IPS DF 6.9 (cell line): ENCODE results near the gene NFATC3.

Experiments
- DNase-seq: peaks from one replicate; pipeline ENCODE4 v3.0.0-alpha.2; 2013; ENCODE audit warnings: low read depth, low spot score
- H3K27ac ChIP-seq: one replicate; pipeline ENCODE4 v1.5.1; 2013; ENCODE audit warnings: low read length, control low read depth
- H3K27me3 ChIP-seq: 2 replicates; pipeline ENCODE4 v1.6.1; 2013; ENCODE audit warnings: mild to moderate bottlenecking, low read length; ENCODE audit not compliant: control insufficient read depth, insufficient read depth
- H3K36me3 ChIP-seq: 2 replicates; pipeline ENCODE4 v1.6.1; 2013; ENCODE audit warnings: low read length; ENCODE audit not compliant: control insufficient read depth, insufficient read depth
- H3K4me1 ChIP-seq: 2 replicates; pipeline ENCODE4 v1.6.1; 2013; ENCODE audit warnings: low read length; ENCODE audit not compliant: control insufficient read depth, insufficient read depth
- H3K4me3 ChIP-seq: 2 replicates; pipeline ENCODE4 v1.5.1; 2013; ENCODE audit warnings: mild to moderate bottlenecking, low read length
- H3K9me3 ChIP-seq: 2 replicates; pipeline ENCODE4 v1.6.1; 2013; ENCODE audit warnings: low read length, inconsistent platforms; ENCODE audit not compliant: control insufficient read depth, insufficient read depth
- WGBS: extraction: QIAGEN DNeasy Blood & Tissue Kit; methylation state at CpG from one replicate; pipeline ENCODE4 v1.1.7; 2013; ENCODE audit warnings: mixed read lengths, missing lambda C conversion rate; ENCODE audit not compliant: insufficient read length, insufficient coverage; 5-methylcytosine and 5-hydroxymethylcytosine counted together

NFATC3 gene

GRCh38 chr16:68062910-68063393, 22.2 kb upstream of the NFATC3 start:
- DNase-seq, result no peak
- Histone ChIP-seq H3K36me3 (no peaks in the 10 kb centered on the region; the same call in 1 of the 2 replicates), H3K27ac (no peak overlapping the region), H3K27me3 (no peaks in the 10 kb centered on the region), H3K9me3 (no peaks in the 10 kb centered on the region), H3K4me3 (no peak overlapping the region), H3K4me1 (no peaks in the 10 kb centered on the region)
- no CpG with 5 or more reads among the region's 4 CpGs for WGBS

GRCh38 chr16:68064791-68065365, 20.3 kb upstream of the NFATC3 start:
- Histone ChIP-seq H3K4me3 (no peak overlapping the region), H3K9me3 (no peaks in the 10 kb centered on the region), H3K36me3 (peaks cover 3% of the 10 kb centered on the region; the same call in 1 of the 2 replicates), H3K27me3 (no peaks in the 10 kb centered on the region), H3K27ac (no peak overlapping the region), H3K4me1 (no peaks in the 10 kb centered on the region)
- no peak for DNase-seq
- no CpG with 5 or more reads among the region's 2 CpGs for WGBS

- DNase-seq, result no peak
These were observed 19.4 kb upstream of the NFATC3 start for GRCh38 chr16:68065716-68066305.

GRCh38 chr16:68066763-68067162, 18.4 kb upstream of the NFATC3 start:
- Histone ChIP-seq H3K27me3 (no peaks in the 10 kb centered on the region), H3K4me3 (no peak overlapping the region), H3K4me1 (no peaks in the 10 kb centered on the region), H3K36me3 (peaks cover 5% of the 10 kb centered on the region; the same call in 1 of the 2 replicates), H3K27ac (no peak overlapping the region), H3K9me3 (no peaks in the 10 kb centered on the region)
- WGBS, result no CpG with 5 or more reads among the region's 1 CpG
- no peak for DNase-seq

More at GRCh38 chr16:68065716-68066305, 19.4 kb upstream of the NFATC3 start:
- no peaks in the 10 kb centered on the region for H3K4me1 ChIP-seq
- H3K9me3 ChIP-seq, result no peaks in the 10 kb centered on the region
- no peaks in the 10 kb centered on the region for H3K27me3 ChIP-seq
- no peak overlapping the region for H3K4me3 ChIP-seq
- WGBS, result no CpG with 5 or more reads among the region's 6 CpGs
- H3K36me3 ChIP-seq, result peaks cover 3% of the 10 kb centered on the region; the same call in 1 of the 2 replicates
- no peak overlapping the region for H3K27ac ChIP-seq

- Histone ChIP-seq H3K36me3 (peaks cover 7% of the 10 kb centered on the region; the same call in 1 of the 2 replicates), H3K9me3 (no peaks in the 10 kb centered on the region), H3K4me3 (no peak overlapping the region), H3K4me1 (no peaks in the 10 kb centered on the region), H3K27ac (no peak overlapping the region), H3K27me3 (no peaks in the 10 kb centered on the region)
- no CpG with 5 or more reads among the region's 9 CpGs for WGBS
- no peak for DNase-seq
These were observed 16.2 kb upstream of the NFATC3 start for GRCh38 chr16:68068926-68069325.

GRCh38 chr16:68069511-68070248, 15.5 kb upstream of the NFATC3 start:
- H3K9me3 ChIP-seq, result no peaks in the 10 kb centered on the region

GRCh38 chr16:68070249-68070730, 14.9 kb upstream of the NFATC3 start:
- Histone ChIP-seq H3K4me3 (no peak overlapping the region), H3K27me3 (no peaks in the 10 kb centered on the region), H3K4me1 (no peaks in the 10 kb centered on the region), H3K36me3 (peaks cover 14% of the 10 kb centered on the region; the same call in 1 of the 2 replicates), H3K27ac (no peak overlapping the region), H3K9me3 (no peaks in the 10 kb centered on the region)
- no CpG with 5 or more reads among the region's 2 CpGs for WGBS
- DNase-seq, result no peak

More at GRCh38 chr16:68069511-68070248, 15.5 kb upstream of the NFATC3 start:
- no peaks in the 10 kb centered on the region for H3K4me1 ChIP-seq
- no peak overlapping the region for H3K27ac ChIP-seq
- H3K4me3 ChIP-seq, result no peak overlapping the region
- DNase-seq, result no peak
- WGBS, result no CpG with 5 or more reads among the region's 7 CpGs
- H3K36me3 ChIP-seq, result peaks cover 12% of the 10 kb centered on the region; the same call in 1 of the 2 replicates
- no peaks in the 10 kb centered on the region for H3K27me3 ChIP-seq

GRCh38 chr16:68070806-68071517, 14.2 kb upstream of the NFATC3 start:
- WGBS, result no CpG with 5 or more reads among the region's 14 CpGs
- H3K27me3 ChIP-seq, result no peaks in the 10 kb centered on the region
- H3K4me3 ChIP-seq, result no peak overlapping the region
- DNase-seq, result no peak
- no peaks in the 10 kb centered on the region for H3K4me1 ChIP-seq
- H3K36me3 ChIP-seq, result peaks cover 15% of the 10 kb centered on the region; the same call in 1 of the 2 replicates
- no peaks in the 10 kb centered on the region for H3K9me3 ChIP-seq
- H3K27ac ChIP-seq, result no peak overlapping the region

GRCh38 chr16:68071518-68071901, 13.7 kb upstream of the NFATC3 start:
- Histone ChIP-seq H3K27ac (no peak overlapping the region), H3K4me1 (no peaks in the 10 kb centered on the region), H3K27me3 (no peaks in the 10 kb centered on the region), H3K4me3 (no peak overlapping the region), H3K36me3 (peaks cover 19% of the 10 kb centered on the region; the same call in 1 of the 2 replicates), H3K9me3 (no peaks in the 10 kb centered on the region)
- no peak for DNase-seq
- no CpG with 5 or more reads among the region's 1 CpG for WGBS
